ENCODE results near the gene ANKRD39. TPM values are rescaled to one million over a fixed set of nuclear protein-coding genes. Genes with fewer than 3 reads are reported as not detected.

ANKRD39 gene
- total and polyA plus RNA-seq, 2 experiments from 2014 or later, result 17.5 to 32.0 TPM

DNA sequence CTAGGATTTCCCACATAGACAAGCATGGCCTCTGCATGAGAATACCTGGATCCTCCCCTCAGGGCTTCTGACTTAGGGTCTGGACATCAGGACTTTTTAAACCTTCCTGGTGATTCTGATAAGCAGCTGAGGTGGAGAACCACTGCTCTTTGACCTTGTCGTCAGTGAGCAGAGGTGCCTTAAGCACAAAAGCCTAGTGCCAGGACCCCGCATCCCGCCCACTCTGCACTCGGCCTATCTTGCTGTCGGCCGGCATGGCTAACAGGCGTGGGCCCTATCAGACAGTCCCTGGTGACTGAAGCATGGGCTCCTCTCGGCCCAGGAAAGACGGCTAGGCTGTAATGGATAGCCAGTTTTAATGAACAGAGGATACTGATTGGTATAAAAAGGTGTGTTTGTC, 20.2 kb downstream of the ANKRD39 start:
- no peak overlapping the region for H3K4me3 Mint-ChIP-seq
- TF ChIP-seq POLR2AphosphoS5 (IDR thresholded peaks at IDR 0.05; ENCODE audit: low read depth) (no peak), ZNF462 (CRISPR knock-in tag; IDR thresholded peaks at IDR 0.05) (no peak), CREB1 (CRISPR knock-in tag; IDR thresholded peaks at IDR 0.05; ENCODE audit: low read depth) (no peak), EZH2phosphoT487 (IDR thresholded peaks at IDR 0.05; ENCODE audit: unreplicated experiment) (no peak), ZNF114 (CRISPR knock-in tag; IDR thresholded peaks at IDR 0.05) (no peak), ETS1 (IDR thresholded peaks at IDR 0.05) (no peak)
- TF ChIP-seq, protein P1, sequence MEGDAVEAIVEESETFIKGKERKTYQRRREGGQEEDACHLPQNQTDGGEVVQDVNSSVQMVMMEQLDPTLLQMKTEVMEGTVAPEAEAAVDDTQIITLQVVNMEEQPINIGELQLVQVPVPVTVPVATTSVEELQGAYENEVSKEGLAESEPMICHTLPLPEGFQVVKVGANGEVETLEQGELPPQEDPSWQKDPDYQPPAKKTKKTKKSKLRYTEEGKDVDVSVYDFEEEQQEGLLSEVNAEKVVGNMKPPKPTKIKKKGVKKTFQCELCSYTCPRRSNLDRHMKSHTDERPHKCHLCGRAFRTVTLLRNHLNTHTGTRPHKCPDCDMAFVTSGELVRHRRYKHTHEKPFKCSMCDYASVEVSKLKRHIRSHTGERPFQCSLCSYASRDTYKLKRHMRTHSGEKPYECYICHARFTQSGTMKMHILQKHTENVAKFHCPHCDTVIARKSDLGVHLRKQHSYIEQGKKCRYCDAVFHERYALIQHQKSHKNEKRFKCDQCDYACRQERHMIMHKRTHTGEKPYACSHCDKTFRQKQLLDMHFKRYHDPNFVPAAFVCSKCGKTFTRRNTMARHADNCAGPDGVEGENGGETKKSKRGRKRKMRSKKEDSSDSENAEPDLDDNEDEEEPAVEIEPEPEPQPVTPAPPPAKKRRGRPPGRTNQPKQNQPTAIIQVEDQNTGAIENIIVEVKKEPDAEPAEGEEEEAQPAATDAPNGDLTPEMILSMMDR (conservative IDR thresholded peaks at IDR 0.05; ENCODE audit: low read depth in 2 of 2), result no peak

More for the DNA sequence above, 20.2 kb downstream of the ANKRD39 start:
- H3K36me3 ChIP-seq (ENCODE audit: insufficient read depth), result peaks cover 9% of the 10 kb centered on the region; the same call in 1 of the 2 replicates
- Mint-ChIP-seq H3K9me3 (no peaks in the 10 kb centered on the region; the same call in 2 of the 3 replicates), H3K27me3 (ENCODE audit: insufficient read depth, low read depth, poor library complexity) (peaks cover 19% of the 10 kb centered on the region), H3K36me3 (ENCODE audit: low read depth) (peaks cover 34% of the 10 kb centered on the region), H3K4me1 (peaks cover 14% of the 10 kb centered on the region), H3K27ac (no peak overlapping the region)
- peaks cover 11% of the 10 kb centered on the region; the same call in 1 of the 2 replicates for H4K20me1 ChIP-seq (replicated peaks; ENCODE audit: insufficient read depth)
- H3K4me2 ChIP-seq, result no peak overlapping the region
- H3K79me2 ChIP-seq (replicated peaks; ENCODE audit: insufficient read depth), result no peaks in the 10 kb centered on the region
- no peak overlapping the region for H3K27ac ChIP-seq (ENCODE audit: low read depth)
- H2AFZ ChIP-seq, result no peak overlapping the region
- no peak overlapping the region for H3K4me3 ChIP-seq
- no peaks in the 10 kb centered on the region for H3K27me3 ChIP-seq (ENCODE audit: insufficient read depth)
- H3K4me1 ChIP-seq (ENCODE audit: insufficient read depth), result peaks cover 16% of the 10 kb centered on the region
- ATAC-seq (no peak), DNase-seq (ENCODE audit: low spot score) (no peak)
- no peaks in the 10 kb centered on the region for H3K9me2 ChIP-seq (ENCODE audit: insufficient read depth)
- H3F3A ChIP-seq (replicated peaks; ENCODE audit: low read depth), result peaks cover 7% of the 10 kb centered on the region; the same call in 1 of the 2 replicates

Measured in GM23338 (cell line).